Activated CD8-positive, alpha-beta memory T cell treated with anti-CD3 and anti-CD28 coated beads, Interleukin-2, amount 50 U/mL, for 48 hours (primary cell): ENCODE measurements around the gene CD84.
"Not testable (repeated sequence)": the region's sequence is repeated elsewhere in the genome, so short reads cannot be mapped to it uniquely, and the experiment has no call there.

ENCODE experiments used
- DNase-seq: peaks from one replicate; pipeline ENCODE4 v3.0.0-alpha.2; 2020

CD84 gene

DNA sequence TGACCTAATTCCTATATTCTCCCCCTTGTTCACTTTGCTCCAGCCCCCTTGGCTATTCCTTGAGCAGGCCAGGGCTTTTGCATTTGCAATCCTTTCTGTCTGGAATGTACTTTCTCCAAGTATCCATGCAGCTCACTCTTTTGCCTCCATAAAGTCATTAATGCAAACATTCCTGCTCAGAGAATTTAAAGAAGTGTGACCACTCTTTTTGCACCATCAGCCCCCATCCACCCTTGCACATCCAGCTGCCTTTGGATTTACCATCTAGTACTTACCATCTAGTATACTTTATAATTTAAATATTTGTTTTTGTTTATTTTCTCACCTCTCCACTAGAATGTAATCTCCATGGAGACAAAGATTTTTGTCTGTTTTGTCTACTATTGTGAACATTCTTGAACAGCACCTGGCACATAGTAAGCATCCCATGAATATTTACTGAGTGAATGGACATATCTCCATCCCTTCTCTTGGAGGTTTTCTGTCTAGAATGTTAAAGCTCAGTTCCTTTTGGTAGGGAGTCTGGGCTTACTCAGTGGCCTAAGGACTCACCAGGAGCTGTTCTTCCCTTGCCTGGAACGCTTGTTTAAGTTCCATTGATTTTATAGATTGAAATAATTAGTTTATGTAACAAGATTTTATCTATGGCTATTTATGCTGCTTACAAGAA, 78.8 kb downstream of the CD84 start:
- no peak for DNase-seq

- DNase-seq = no peak
Observed at GRCh38 chr1:160499631-160500030, 79.7 kb downstream of the CD84 start.

DNA sequence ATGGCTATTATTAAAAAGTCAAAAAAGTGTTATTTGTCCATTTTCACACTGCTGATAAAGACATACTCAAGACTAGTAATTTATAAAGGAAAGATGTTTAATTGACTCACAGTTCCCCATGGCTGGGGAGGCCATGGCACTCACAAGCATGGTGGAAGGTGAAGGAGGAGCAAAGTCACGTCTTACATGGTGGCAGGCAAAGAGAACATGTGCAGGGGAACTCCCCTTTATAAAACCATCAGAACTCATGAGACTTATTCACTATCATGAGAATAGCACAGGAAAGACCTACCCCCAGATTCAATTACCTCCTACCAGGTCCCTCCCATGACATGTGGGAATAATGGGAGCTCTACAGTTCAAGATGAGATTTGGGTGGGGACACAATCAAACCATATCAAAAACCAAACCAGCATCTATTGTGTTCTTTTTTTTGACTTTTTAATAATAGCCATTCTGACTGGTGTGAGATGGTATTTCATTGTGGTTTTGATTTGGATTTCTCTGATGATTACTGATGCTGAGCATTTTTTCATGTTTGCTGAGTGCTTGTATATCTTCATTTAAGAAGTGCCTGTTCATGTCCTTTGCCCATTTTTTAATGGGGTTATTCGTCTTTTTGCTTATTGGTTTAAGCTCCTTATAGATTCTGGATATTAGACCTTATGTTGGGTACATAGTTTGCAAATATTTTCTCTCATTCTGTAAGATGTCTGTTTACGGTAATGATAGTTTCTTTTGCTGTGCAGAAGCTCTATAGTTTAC, 80.8 kb downstream of the CD84 start:
- not testable (repeated sequence) for DNase-seq

- no peak for DNase-seq
Observed at GRCh38 chr1:160496334-160496733, 83.0 kb downstream of the CD84 start.

GRCh38 chr1:160494620-160495019, 84.7 kb downstream of the CD84 start:
- no peak for DNase-seq

GRCh38 chr1:160492617-160493016, 86.7 kb downstream of the CD84 start:
- no peak for DNase-seq

- no peak for DNase-seq
Observed at GRCh38 chr1:160491981-160492380, 87.3 kb downstream of the CD84 start.
